HG03097 (cell line): Measurements from ENCODE around the gene ZBTB49.
"Not testable (repeated sequence)": the region's sequence is repeated elsewhere in the genome, so short reads cannot be mapped to it uniquely, and the experiment has no call there.

Experiments
- ATAC-seq: cut with Tn5 transposase; IDR thresholded peaks from one replicate; pipeline ENCODE4 v1.9.1; 2021; ENCODE audit not compliant: unreplicated experiment, low FRiP score

ZBTB49 gene

GRCh38 chr4:4289941-4290850 is at the start of gene ZBTB49, which contains the start of gene LYAR:
ZBTB49 (plus strand) TSS chr4:4290251; CDS start chr4:4299946, 9,695 bp downstream.
LYAR (minus strand) TSS chr4:4290154; CDS start chr4:4283742, 6,412 bp downstream.
- peak; percentile 80 for ATAC-seq

GRCh38 chr4:4245172-4245571 is 44.9 kb upstream of the ZBTB49 start:
- no peak for ATAC-seq

- no peak for ATAC-seq
Observed at GRCh38 chr4:4247696-4248028, 42.4 kb upstream of the ZBTB49 start.

GRCh38 chr4:4248029-4248884 is 41.8 kb upstream of the ZBTB49 start, which contains the start of gene TMEM128:
TMEM128 (minus strand) TSS chr4:4248223; CDS start chr4:4248202, 21 bp downstream.
- ATAC-seq: peak; percentile 96

GRCh38 chr4:4248885-4249203 is 41.2 kb upstream of the ZBTB49 start:
- no peak for ATAC-seq

- ATAC-seq: not testable (repeated sequence)
Observed at GRCh38 chr4:4249342-4249741, 40.7 kb upstream of the ZBTB49 start.

GRCh38 chr4:4249866-4250265 is 40.2 kb upstream of the ZBTB49 start:
- ATAC-seq: no peak

GRCh38 chr4:4254199-4254598 is 35.9 kb upstream of the ZBTB49 start:
- no peak for ATAC-seq

- no peak for ATAC-seq
Observed at GRCh38 chr4:4254666-4255065, 35.4 kb upstream of the ZBTB49 start.

GRCh38 chr4:4256799-4257198 is 33.3 kb upstream of the ZBTB49 start:
- no peak for ATAC-seq

GRCh38 chr4:4257705-4258104 is 32.3 kb upstream of the ZBTB49 start:
- ATAC-seq: not testable (repeated sequence)

GRCh38 chr4:4259484-4260100 is 30.5 kb upstream of the ZBTB49 start:
- ATAC-seq: no peak

- no peak for ATAC-seq
Observed at GRCh38 chr4:4260185-4260751, 29.8 kb upstream of the ZBTB49 start.

GRCh38 chr4:4267981-4268380 is 22.1 kb upstream of the ZBTB49 start:
- no peak for ATAC-seq

- no peak for ATAC-seq
Observed at GRCh38 chr4:4268776-4269175, 21.3 kb upstream of the ZBTB49 start.

GRCh38 chr4:4269331-4269731 is 20.7 kb upstream of the ZBTB49 start:
- no peak for ATAC-seq

GRCh38 chr4:4269856-4270255 is 20.2 kb upstream of the ZBTB49 start:
- no peak for ATAC-seq

GRCh38 chr4:4270529-4270928 is 19.5 kb upstream of the ZBTB49 start:
- no peak for ATAC-seq

- ATAC-seq: no peak
Observed at GRCh38 chr4:4271912-4272311, 18.1 kb upstream of the ZBTB49 start.

- ATAC-seq: no peak
Observed at GRCh38 chr4:4274226-4274625, 15.8 kb upstream of the ZBTB49 start.

- no peak for ATAC-seq
Observed at GRCh38 chr4:4277531-4277930, 12.5 kb upstream of the ZBTB49 start.
